Measurements from ENCODE around the gene CHP2.

DNA sequence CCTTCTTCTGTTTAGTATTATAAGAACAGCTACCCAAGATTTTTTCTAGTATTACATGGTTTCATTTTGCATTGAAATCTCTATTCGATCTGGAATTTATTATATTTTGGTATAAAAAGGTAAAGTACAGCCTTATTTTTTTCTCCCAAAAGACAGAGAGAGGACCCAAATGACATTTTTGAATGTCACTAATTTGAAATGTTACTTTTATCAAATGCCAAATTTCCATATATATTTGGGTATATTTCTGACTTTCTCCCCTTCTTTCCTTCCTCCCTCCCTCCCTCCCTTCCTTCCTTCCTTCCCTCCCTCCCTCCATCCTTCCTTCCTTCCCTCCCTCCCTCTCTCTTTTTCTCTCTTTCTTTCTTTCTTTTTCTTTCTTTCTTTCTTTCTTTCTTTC, 6.2 kb upstream of the CHP2 start:
- TF ChIP-seq, protein P1, sequence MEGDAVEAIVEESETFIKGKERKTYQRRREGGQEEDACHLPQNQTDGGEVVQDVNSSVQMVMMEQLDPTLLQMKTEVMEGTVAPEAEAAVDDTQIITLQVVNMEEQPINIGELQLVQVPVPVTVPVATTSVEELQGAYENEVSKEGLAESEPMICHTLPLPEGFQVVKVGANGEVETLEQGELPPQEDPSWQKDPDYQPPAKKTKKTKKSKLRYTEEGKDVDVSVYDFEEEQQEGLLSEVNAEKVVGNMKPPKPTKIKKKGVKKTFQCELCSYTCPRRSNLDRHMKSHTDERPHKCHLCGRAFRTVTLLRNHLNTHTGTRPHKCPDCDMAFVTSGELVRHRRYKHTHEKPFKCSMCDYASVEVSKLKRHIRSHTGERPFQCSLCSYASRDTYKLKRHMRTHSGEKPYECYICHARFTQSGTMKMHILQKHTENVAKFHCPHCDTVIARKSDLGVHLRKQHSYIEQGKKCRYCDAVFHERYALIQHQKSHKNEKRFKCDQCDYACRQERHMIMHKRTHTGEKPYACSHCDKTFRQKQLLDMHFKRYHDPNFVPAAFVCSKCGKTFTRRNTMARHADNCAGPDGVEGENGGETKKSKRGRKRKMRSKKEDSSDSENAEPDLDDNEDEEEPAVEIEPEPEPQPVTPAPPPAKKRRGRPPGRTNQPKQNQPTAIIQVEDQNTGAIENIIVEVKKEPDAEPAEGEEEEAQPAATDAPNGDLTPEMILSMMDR (IDR thresholded peaks at IDR 0.05), result no peak
- TF ChIP-seq POLR2A (IDR thresholded peaks at IDR 0.05), result no peak
